HAP-1 (cell line): ENCODE measurements around the gene GEMIN5.
"Not testable (repeated sequence)": the region's sequence is repeated elsewhere in the genome, so short reads cannot be mapped to it uniquely, and the experiment has no call there.

Experiments used
- DNase-seq, 2 experiments: peaks; one replicate each; pipeline ENCODE4 v3.0.0-alpha.2; 2016 to 2020; ENCODE audit warnings: low spot score in 2 of 2
- H3K27me3 ChIP-seq: fragments of 250-450 bp; sonication (Bioruptor Pico); 2 replicates; pipeline ENCODE4 v1.5.1; 2020; ENCODE audit warnings: low read depth, mild to moderate bottlenecking, moderate library complexity
- H3K36me3 ChIP-seq: fragments of 250-450 bp; sonication (Bioruptor Pico); replicated peaks from 2 replicates; pipeline ENCODE4 v1.5.1; 2020; ENCODE audit warnings: mild to moderate bottlenecking
- H3K4me1 ChIP-seq: fragments of 250-450 bp; sonication (Bioruptor Pico); 2 replicates; pipeline ENCODE4 v1.5.1; 2020; ENCODE audit warnings: mild to moderate bottlenecking
- H3K4me3 ChIP-seq: fragments of 250-450 bp; sonication (Bioruptor Pico); 2 replicates; pipeline ENCODE4 v1.5.1; 2020; ENCODE audit warnings: mild to moderate bottlenecking, moderate library complexity
- H3K9me3 ChIP-seq: fragments of 250-450 bp; sonication (Bioruptor Pico); 2 replicates; pipeline ENCODE4 v1.5.1; 2020; ENCODE audit warnings: mild to moderate bottlenecking, moderate library complexity
- in situ Hi-C: fragments of 300-500 bp; cut with MboI; formaldehyde crosslinking; loops from 3 replicates; pipeline ENCODE4 v1.14.3; 2020; ENCODE audit warnings: low sequenced_read_pairs, inconsistent platforms, mixed read lengths

Gene GEMIN5

GRCh38 chr5:154923441-154924430, 14.3 kb downstream of the GEMIN5 start:
- in situ Hi-C loops, result no loop called here
- Histone ChIP-seq H3K4me1 (no peaks in the 10 kb centered on the region), H3K36me3 (peaks cover 73% of the 10 kb centered on the region), H3K4me3 (no peak overlapping the region), H3K27me3 (no peaks in the 10 kb centered on the region), H3K9me3 (no peaks in the 10 kb centered on the region)
- no peak for DNase-seq

- H3K36me3 ChIP-seq, result peaks cover 72% of the 10 kb centered on the region
- H3K4me1 ChIP-seq, result no peaks in the 10 kb centered on the region
- no peaks in the 10 kb centered on the region for H3K27me3 ChIP-seq
- no peaks in the 10 kb centered on the region for H3K9me3 ChIP-seq
- in situ Hi-C loops, result loop anchor here (10.0 kb wide), 1 partner anchor 113 kb away; no protein-coding TSS in a partner anchor
- DNase-seq, result no peak
- no peak overlapping the region for H3K4me3 ChIP-seq
Observed at GRCh38 chr5:154917757-154918156, 20.3 kb downstream of the GEMIN5 start.

- H3K4me1 ChIP-seq, result no peaks in the 10 kb centered on the region
- H3K36me3 ChIP-seq, result peaks cover 74% of the 10 kb centered on the region
- H3K9me3 ChIP-seq, result no peaks in the 10 kb centered on the region
- H3K27me3 ChIP-seq, result no peaks in the 10 kb centered on the region
- in situ Hi-C loops, result loop anchor here (10.0 kb wide), 1 partner anchor 112 kb away; no protein-coding TSS in a partner anchor
- no peak for DNase-seq
- no peak overlapping the region for H3K4me3 ChIP-seq
Observed at GRCh38 chr5:154916874-154917273, 21.1 kb downstream of the GEMIN5 start.

- H3K4me3 ChIP-seq, in situ Hi-C loops, DNase-seq, H3K9me3 ChIP-seq, H3K27me3 ChIP-seq, H3K4me1 ChIP-seq: not testable (repeated sequence)
- H3K36me3 ChIP-seq, result peaks cover 72% of the 10 kb centered on the region
Observed at GRCh38 chr5:154905601-154906000, 32.4 kb downstream of the GEMIN5 start.

- peaks cover 79% of the 10 kb centered on the region for H3K36me3 ChIP-seq
- H3K4me3 ChIP-seq, result no peak overlapping the region
- in situ Hi-C loops, result no loop called here
Observed at GRCh38 chr5:154901913-154902312, 36.1 kb downstream of the GEMIN5 start.

GRCh38 chr5:154901276-154901675, 36.7 kb downstream of the GEMIN5 start:
- Histone ChIP-seq H3K4me1 (no peaks in the 10 kb centered on the region), H3K4me3 (no peak overlapping the region), H3K9me3 (no peaks in the 10 kb centered on the region), H3K27me3 (no peaks in the 10 kb centered on the region), H3K36me3 (peaks cover 81% of the 10 kb centered on the region)
- DNase-seq, result no peak
- in situ Hi-C loops, result no loop called here

More at GRCh38 chr5:154901913-154902312, 36.1 kb downstream of the GEMIN5 start:
- no peaks in the 10 kb centered on the region for H3K4me1 ChIP-seq
- H3K9me3 ChIP-seq, result no peaks in the 10 kb centered on the region
- H3K27me3 ChIP-seq, result no peaks in the 10 kb centered on the region
- DNase-seq, result no peak

- Histone ChIP-seq H3K27me3 (no peaks in the 10 kb centered on the region), H3K4me1 (no peaks in the 10 kb centered on the region), H3K9me3 (no peaks in the 10 kb centered on the region), H3K36me3 (peaks cover 85% of the 10 kb centered on the region), H3K4me3 (no peak overlapping the region)
- no peak for DNase-seq
- in situ Hi-C loops, result no loop called here
Observed at GRCh38 chr5:154900066-154900465, 37.9 kb downstream of the GEMIN5 start.

GRCh38 chr5:154899151-154899816, 38.7 kb downstream of the GEMIN5 start:
- in situ Hi-C loops, result no loop called here

GRCh38 chr5:154898210-154898609, 39.8 kb downstream of the GEMIN5 start:
- no peak for DNase-seq
- no peak overlapping the region for H3K4me3 ChIP-seq
- no peaks in the 10 kb centered on the region for H3K9me3 ChIP-seq
- in situ Hi-C loops, result no loop called here
- H3K36me3 ChIP-seq, result peaks cover 82% of the 10 kb centered on the region
- no peaks in the 10 kb centered on the region for H3K27me3 ChIP-seq
- no peaks in the 10 kb centered on the region for H3K4me1 ChIP-seq

More at GRCh38 chr5:154899151-154899816, 38.7 kb downstream of the GEMIN5 start:
- H3K27me3 ChIP-seq, result no peaks in the 10 kb centered on the region
- H3K9me3 ChIP-seq, result no peaks in the 10 kb centered on the region
- no peak for DNase-seq
- H3K4me1 ChIP-seq, result no peaks in the 10 kb centered on the region
- peaks cover 84% of the 10 kb centered on the region for H3K36me3 ChIP-seq
- no peak overlapping the region for H3K4me3 ChIP-seq

- Histone ChIP-seq H3K27me3 (no peaks in the 10 kb centered on the region), H3K36me3 (peaks cover 82% of the 10 kb centered on the region), H3K9me3 (no peaks in the 10 kb centered on the region), H3K4me1 (no peaks in the 10 kb centered on the region), H3K4me3 (no peak overlapping the region)
- DNase-seq, result no peak
- in situ Hi-C loops, result no loop called here
Observed at GRCh38 chr5:154896562-154897165, 41.3 kb downstream of the GEMIN5 start.

GRCh38 chr5:154895606-154896561, 42.1 kb downstream of the GEMIN5 start:
- Histone ChIP-seq H3K4me3 (no peak overlapping the region), H3K9me3 (no peaks in the 10 kb centered on the region), H3K27me3 (no peaks in the 10 kb centered on the region), H3K36me3 (peaks cover 83% of the 10 kb centered on the region), H3K4me1 (no peaks in the 10 kb centered on the region)
- in situ Hi-C loops, result no loop called here
- no peak for DNase-seq

GRCh38 chr5:154893381-154893780, 44.6 kb downstream of the GEMIN5 start:
- Histone ChIP-seq H3K4me1 (no peaks in the 10 kb centered on the region), H3K27me3 (no peaks in the 10 kb centered on the region), H3K4me3 (no peak overlapping the region), H3K36me3 (peaks cover 78% of the 10 kb centered on the region), H3K9me3 (no peaks in the 10 kb centered on the region)
- no peak for DNase-seq
- in situ Hi-C loops, result no loop called here

- H3K27me3 ChIP-seq, result no peaks in the 10 kb centered on the region
- peaks cover 80% of the 10 kb centered on the region for H3K36me3 ChIP-seq
- no peak for DNase-seq
- no peak overlapping the region for H3K4me3 ChIP-seq
- in situ Hi-C loops, result no loop called here
- H3K9me3 ChIP-seq, result no peaks in the 10 kb centered on the region
- H3K4me1 ChIP-seq, result no peaks in the 10 kb centered on the region
Observed at GRCh38 chr5:154892369-154892771, 45.6 kb downstream of the GEMIN5 start.
